ENCODE measurements around the gene CENPS. TPM values are rescaled to one million over a fixed set of nuclear protein-coding genes. Genes with fewer than 3 reads are reported as not detected.
A peak's percentile ranks its signal among the peaks of the same experiment; 100 is the strongest.

The CENPS gene
- total and polyA plus RNA-seq, 9 of the 15 experiments (the other 6 are each of a cell fraction or from before 2014, with no cell fraction given): 10.2 to 36.0 (median 26.0) TPM

DNA sequence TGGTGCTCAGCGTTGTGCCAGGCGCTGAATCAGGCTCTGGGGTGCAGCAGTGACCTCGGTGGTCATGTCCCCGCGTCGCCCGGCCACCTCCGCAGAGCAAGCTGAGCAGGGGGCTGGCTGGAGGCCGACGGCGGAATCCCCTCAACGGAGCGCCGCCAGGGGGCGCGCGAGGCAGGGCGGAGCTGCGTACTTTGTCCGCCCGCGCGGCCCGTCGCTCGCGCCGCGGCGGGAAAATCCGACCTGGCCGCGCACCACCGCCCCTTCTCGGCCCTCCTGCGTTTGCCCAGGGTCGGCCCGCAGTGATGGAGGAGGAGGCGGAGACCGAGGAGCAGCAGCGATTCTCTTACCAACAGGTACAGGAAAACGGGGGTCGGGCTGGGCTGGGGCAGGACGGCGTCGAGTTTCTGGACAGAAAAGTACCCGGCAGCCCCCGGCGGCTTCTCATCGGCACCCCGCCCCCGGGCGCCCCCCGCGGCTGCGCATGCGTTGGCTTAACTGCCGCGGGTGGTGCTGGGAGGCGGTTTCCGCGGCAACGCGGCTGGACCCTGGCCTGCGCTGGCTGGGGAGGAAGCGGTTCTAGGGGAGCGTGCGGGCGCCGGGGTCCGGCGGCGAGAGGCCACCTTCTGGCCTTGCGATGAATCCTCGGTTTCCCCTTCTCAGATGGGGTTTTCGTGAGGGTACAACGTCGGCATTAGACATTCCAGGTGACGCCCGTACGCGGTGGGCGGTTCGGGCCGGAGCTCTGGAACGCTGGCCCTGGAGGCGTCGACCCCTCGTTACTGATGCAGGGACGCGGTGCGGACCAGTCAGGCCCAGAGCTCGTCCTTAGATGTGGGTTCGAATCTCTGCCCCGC is at the start of gene CENPS (continued):
- TF ChIP-seq, protein P1, sequence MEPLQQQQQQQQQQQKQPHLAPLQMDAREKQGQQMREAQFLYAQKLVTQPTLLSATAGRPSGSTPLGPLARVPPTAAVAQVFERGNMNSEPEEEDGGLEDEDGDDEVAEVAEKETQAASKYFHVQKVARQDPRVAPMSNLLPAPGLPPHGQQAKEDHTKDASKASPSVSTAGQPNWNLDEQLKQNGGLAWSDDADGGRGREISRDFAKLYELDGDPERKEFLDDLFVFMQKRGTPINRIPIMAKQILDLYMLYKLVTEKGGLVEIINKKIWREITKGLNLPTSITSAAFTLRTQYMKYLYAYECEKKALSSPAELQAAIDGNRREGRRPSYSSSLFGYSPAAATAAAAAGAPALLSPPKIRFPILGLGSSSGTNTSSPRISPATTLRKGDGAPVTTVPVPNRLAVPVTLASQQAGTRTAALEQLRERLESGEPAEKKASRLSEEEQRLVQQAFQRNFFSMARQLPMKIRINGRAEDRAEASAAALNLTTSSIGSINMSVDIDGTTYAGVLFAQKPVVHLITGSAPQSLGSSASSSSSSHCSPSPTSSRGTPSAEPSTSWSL (CRISPR knock-in tag; IDR thresholded peaks at IDR 0.05; ENCODE audit: borderline replicate concordance): peak; percentile 27; the same call in 1 of the 2 replicates
- TF ChIP-seq ZNF217 (CRISPR knock-in tag; IDR thresholded peaks at IDR 0.05) (no peak), ZNF551 (CRISPR knock-in tag; IDR thresholded peaks at IDR 0.05) (no peak), ZNF24 (IDR thresholded peaks at IDR 0.05) (peak; percentile 85), TSC22D4 (tag; IDR thresholded peaks at IDR 0.05) (no peak), CSDE1 (IDR thresholded peaks at IDR 0.05) (peak in 1 of 2 experiments; percentile 58; a peak in 1 of 4 replicates), SMAD3 (CRISPR knock-in tag; conservative IDR thresholded peaks at IDR 0.05) (0 out of 2 replicates have a peak, but pooled peaks have one; percentile 81), E2F3 (CRISPR knock-in tag; IDR thresholded peaks at IDR 0.05) (peak; percentile 100), SREBF1 (IDR thresholded peaks at IDR 0.05; ENCODE audit: borderline replicate concordance, low read depth, low read length) (no peak; the same call in 1 of the 2 replicates), ZNF445 (CRISPR knock-in tag; IDR thresholded peaks at IDR 0.05; ENCODE audit: low read depth) (no peak), TRIM28 (IDR thresholded peaks at IDR 0.05) (peak; percentile 16; the same call in 1 of the 2 replicates), TCFL5 (CRISPR knock-in tag; conservative IDR thresholded peaks at IDR 0.05) (no peak; the same call in 1 of the 2 replicates), ELF1 (tag; IDR thresholded peaks at IDR 0.05) (no peak), ZNF785 (CRISPR knock-in tag; IDR thresholded peaks at IDR 0.05) (no peak), EHMT2 (IDR thresholded peaks at IDR 0.05) (no peak)
- TF ChIP-seq, protein P2, sequence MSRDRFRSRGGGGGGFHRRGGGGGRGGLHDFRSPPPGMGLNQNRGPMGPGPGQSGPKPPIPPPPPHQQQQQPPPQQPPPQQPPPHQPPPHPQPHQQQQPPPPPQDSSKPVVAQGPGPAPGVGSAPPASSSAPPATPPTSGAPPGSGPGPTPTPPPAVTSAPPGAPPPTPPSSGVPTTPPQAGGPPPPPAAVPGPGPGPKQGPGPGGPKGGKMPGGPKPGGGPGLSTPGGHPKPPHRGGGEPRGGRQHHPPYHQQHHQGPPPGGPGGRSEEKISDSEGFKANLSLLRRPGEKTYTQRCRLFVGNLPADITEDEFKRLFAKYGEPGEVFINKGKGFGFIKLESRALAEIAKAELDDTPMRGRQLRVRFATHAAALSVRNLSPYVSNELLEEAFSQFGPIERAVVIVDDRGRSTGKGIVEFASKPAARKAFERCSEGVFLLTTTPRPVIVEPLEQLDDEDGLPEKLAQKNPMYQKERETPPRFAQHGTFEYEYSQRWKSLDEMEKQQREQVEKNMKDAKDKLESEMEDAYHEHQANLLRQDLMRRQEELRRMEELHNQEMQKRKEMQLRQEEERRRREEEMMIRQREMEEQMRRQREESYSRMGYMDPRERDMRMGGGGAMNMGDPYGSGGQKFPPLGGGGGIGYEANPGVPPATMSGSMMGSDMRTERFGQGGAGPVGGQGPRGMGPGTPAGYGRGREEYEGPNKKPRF (IDR thresholded peaks at IDR 0.05; ENCODE audit: low read depth, low read length): no peak
- TF ChIP-seq, protein P3, sequence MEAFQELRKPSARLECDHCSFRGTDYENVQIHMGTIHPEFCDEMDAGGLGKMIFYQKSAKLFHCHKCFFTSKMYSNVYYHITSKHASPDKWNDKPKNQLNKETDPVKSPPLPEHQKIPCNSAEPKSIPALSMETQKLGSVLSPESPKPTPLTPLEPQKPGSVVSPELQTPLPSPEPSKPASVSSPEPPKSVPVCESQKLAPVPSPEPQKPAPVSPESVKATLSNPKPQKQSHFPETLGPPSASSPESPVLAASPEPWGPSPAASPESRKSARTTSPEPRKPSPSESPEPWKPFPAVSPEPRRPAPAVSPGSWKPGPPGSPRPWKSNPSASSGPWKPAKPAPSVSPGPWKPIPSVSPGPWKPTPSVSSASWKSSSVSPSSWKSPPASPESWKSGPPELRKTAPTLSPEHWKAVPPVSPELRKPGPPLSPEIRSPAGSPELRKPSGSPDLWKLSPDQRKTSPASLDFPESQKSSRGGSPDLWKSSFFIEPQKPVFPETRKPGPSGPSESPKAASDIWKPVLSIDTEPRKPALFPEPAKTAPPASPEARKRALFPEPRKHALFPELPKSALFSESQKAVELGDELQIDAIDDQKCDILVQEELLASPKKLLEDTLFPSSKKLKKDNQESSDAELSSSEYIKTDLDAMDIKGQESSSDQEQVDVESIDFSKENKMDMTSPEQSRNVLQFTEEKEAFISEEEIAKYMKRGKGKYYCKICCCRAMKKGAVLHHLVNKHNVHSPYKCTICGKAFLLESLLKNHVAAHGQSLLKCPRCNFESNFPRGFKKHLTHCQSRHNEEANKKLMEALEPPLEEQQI (IDR thresholded peaks at IDR 0.05): no peak
- TF ChIP-seq, protein P4, sequence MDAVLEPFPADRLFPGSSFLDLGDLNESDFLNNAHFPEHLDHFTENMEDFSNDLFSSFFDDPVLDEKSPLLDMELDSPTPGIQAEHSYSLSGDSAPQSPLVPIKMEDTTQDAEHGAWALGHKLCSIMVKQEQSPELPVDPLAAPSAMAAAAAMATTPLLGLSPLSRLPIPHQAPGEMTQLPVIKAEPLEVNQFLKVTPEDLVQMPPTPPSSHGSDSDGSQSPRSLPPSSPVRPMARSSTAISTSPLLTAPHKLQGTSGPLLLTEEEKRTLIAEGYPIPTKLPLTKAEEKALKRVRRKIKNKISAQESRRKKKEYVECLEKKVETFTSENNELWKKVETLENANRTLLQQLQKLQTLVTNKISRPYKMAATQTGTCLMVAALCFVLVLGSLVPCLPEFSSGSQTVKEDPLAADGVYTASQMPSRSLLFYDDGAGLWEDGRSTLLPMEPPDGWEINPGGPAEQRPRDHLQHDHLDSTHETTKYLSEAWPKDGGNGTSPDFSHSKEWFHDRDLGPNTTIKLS (IDR thresholded peaks at IDR 0.05; ENCODE audit: borderline replicate concordance, low read depth): peak; percentile 72
- TF ChIP-seq, protein P5, sequence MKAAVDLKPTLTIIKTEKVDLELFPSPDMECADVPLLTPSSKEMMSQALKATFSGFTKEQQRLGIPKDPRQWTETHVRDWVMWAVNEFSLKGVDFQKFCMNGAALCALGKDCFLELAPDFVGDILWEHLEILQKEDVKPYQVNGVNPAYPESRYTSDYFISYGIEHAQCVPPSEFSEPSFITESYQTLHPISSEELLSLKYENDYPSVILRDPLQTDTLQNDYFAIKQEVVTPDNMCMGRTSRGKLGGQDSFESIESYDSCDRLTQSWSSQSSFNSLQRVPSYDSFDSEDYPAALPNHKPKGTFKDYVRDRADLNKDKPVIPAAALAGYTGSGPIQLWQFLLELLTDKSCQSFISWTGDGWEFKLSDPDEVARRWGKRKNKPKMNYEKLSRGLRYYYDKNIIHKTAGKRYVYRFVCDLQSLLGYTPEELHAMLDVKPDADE (conservative IDR thresholded peaks at IDR 0.05; ENCODE audit: control insufficient read depth, low read depth, low read length): peak; percentile 67; the same call in 1 of the 2 replicates

All from K562 (cell line).